ENCODE data around the gene RRBP1. TPM values are rescaled to one million over a fixed set of nuclear protein-coding genes. Genes with fewer than 3 reads are reported as not detected.

Gene RRBP1
- total RNA-seq, 4 donors from 2014 or later = 76.5 to 162 (median 83.9) TPM

DNA sequence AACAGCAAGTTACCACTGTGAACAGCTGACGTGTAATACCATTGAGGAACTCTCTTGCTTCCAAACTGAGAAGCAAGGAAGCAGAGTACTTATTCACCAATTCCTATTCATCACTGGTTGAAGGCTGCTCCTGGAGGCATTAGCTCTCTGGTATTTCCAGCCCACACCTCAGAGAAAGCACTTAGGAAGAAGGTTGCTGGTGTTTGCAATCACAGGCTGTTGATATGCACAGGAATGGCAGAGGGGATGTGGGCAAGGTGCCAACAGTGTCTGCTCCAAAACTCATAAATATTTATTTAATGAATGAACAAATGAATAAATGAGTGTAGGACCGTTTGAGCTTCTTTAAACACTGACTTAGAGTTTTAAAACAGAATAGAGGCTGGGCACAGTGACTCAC, 6.9 kb upstream of the RRBP1 start:
- DNase-seq (ENCODE audit: low spot score in 2 of 2) = no peak
- H3K36me3 ChIP-seq = no peaks in the 10 kb centered on the region
- no peak overlapping the region for H3K4me3 ChIP-seq
- no peak overlapping the region for H3K27ac ChIP-seq
- WGBS, 2 donors = 28 to 32% methylated on average over 2 of the region's 2 CpGs
- TF ChIP-seq POLR2A (IDR thresholded peaks at IDR 0.05) (no peak), EP300 (IDR thresholded peaks at IDR 0.05) (no peak), CTCF (IDR thresholded peaks at IDR 0.05) (no peak)
- peaks cover 0 to 4% of the 10 kb centered on the region in 2 donors for H3K27me3 ChIP-seq
- peaks cover 0 to 11% (median 0%) of the 10 kb centered on the region in 4 donors for H3K9me3 ChIP-seq
- H3K4me1 ChIP-seq = no peaks in the 10 kb centered on the region

GRCh38 chr20:17687800-17688199, 5.8 kb upstream of the RRBP1 start:
- no peak for TF ChIP-seq EP300 (IDR thresholded peaks at IDR 0.05)
- no peak for TF ChIP-seq CTCF (IDR thresholded peaks at IDR 0.05)
- TF ChIP-seq POLR2A (IDR thresholded peaks at IDR 0.05) = no peak
- Histone ChIP-seq H3K27ac (no peak overlapping the region), H3K4me1 (peaks cover 0 to 3% (median 0%) of the 10 kb centered on the region in 4 donors), H3K4me3 (no peak overlapping the region), H3K36me3 (no peaks in the 10 kb centered on the region), H3K9me3 (peaks cover 0 to 11% (median 0%) of the 10 kb centered on the region in 4 donors), H3K27me3 (peaks cover 0 to 4% of the 10 kb centered on the region in 2 donors)
- WGBS, 2 donors = 85 to 89% methylated on average over 3 of the region's 3 CpGs
- DNase-seq (ENCODE audit: low spot score in 2 of 2) = no peak

DNA sequence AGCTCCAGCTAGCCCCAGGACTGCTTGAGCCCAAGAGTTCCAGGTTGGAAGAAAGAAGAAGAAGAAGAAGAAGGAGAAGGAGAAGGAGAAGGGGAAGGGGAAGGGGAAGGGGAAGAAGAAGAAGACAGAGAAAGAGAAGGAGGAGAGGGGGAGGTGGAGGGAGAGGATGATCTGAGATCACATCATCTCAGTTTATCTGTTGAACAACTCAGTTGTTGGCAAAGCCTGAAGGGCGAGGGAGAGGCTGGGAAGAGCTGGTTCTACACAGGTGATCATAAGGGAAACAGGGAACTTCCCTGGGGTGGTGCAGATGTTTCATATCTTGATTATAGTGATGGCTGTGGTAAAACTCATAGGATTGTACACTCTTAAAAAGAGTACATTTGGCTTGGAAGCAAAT, 3.1 kb upstream of the RRBP1 start:
- Histone ChIP-seq H3K36me3 (no peaks in the 10 kb centered on the region), H3K9me3 (peaks cover 0 to 11% (median 0%) of the 10 kb centered on the region in 4 donors), H3K27ac (no peak overlapping the region), H3K4me3 (no peak overlapping the region), H3K4me1 (peaks cover 0 to 12% (median 3%) of the 10 kb centered on the region in 4 donors), H3K27me3 (no peaks in the 10 kb centered on the region)
- no peak for DNase-seq (ENCODE audit: low spot score in 2 of 2)
- TF ChIP-seq EP300 (IDR thresholded peaks at IDR 0.05) (no peak), POLR2A (IDR thresholded peaks at IDR 0.05) (no peak), CTCF (IDR thresholded peaks at IDR 0.05) (no peak)
- WGBS, 2 donors = 77 to 79% methylated on average over 1 of the region's 1 CpG

DNA sequence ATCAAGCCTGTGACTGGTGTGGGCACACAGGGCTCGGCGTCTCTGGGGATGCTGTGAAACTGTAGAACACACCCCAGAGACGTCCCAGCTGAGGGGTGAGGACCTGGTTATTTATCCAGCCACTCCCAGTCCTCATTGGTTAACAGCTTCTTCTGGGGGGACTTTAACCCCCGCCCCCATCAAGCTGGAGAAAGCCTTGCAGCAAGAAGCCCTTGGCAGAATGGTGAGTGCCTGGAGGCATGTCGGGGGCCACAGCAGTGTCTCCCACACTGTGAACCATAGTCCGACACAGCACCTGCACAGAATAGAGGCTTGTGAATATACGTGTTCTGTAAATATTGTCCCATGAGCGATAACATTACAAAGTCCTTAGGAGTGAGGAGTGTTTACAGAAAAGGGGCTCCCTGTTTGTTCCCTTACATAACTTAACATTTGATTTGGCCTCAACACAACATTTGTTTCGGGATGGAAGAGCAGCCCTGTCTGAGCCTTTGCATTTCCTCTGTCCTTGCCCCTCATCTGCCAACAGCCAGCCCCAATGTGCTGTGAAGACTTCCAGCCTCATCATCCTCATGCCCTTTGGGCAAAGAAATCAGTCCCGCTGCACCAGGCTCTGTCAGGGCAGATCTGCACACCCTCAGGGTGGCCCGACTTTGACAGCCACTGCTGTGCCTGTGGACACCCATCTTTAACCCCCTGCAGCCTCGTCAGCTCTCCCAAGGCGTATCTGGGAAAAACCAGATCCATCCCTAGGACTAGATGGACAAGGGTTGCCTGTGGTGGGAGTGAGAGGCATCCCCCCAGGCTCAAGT, 2.2 kb upstream of the RRBP1 start:
- no peak for DNase-seq (ENCODE audit: low spot score in 2 of 2)
- 75 to 78% methylated on average over 13 of the region's 13 CpGs for WGBS, 2 donors
- Histone ChIP-seq H3K36me3 (no peaks in the 10 kb centered on the region), H3K27me3 (no peaks in the 10 kb centered on the region), H3K4me3 (no peak overlapping the region), H3K4me1 (peaks cover 0 to 21% (median 10%) of the 10 kb centered on the region in 4 donors), H3K27ac (no peak overlapping the region), H3K9me3 (peaks cover 0 to 11% (median 0%) of the 10 kb centered on the region in 4 donors)
- TF ChIP-seq EP300 (IDR thresholded peaks at IDR 0.05) = no peak
- no peak for TF ChIP-seq CTCF (IDR thresholded peaks at IDR 0.05)
- TF ChIP-seq POLR2A (IDR thresholded peaks at IDR 0.05) = no peak
